Peyer's patch (tissue), 4 donors: Measurements from ENCODE around the gene ENTPD3.

ENCODE experiments used
- CTCF ChIP-seq, 6 experiments: fragments of 450-650 bp in 4 of 6; fragments of 200-600 bp in 2 of 6; sonication (generic) in 1 of 6; IDR thresholded peaks; one replicate each; pipeline ENCODE4 v1.5.1; 2017 to 2019; ENCODE audit warnings: antibody characterized with exemption in 6 of 6, mild to moderate bottlenecking in 3 of 6, moderate library complexity in 1 of 6
- POLR2A ChIP-seq, 2 donors: fragments of 450-650 bp; IDR thresholded peaks; one replicate each; pipeline ENCODE4 v1.5.1; 2017; ENCODE audit warnings: antibody characterized with exemption in 2 of 2, mild to moderate bottlenecking in 2 of 2, moderate library complexity in 2 of 2

- TF ChIP-seq POLR2A (IDR thresholded peaks at IDR 0.05), result no peak
- no peak for TF ChIP-seq CTCF (IDR thresholded peaks at IDR 0.05)
Measured at GRCh38 chr3:40445880-40446279, 58.9 kb downstream of the ENTPD3 start.
